CD8-positive, alpha-beta memory T cell (primary cell): ENCODE measurements around the gene ERICH4. TPM values are rescaled to one million over a fixed set of nuclear protein-coding genes. Genes with fewer than 3 reads are reported as not detected.
A peak's percentile ranks its signal among the peaks of the same experiment; 100 is the strongest.
"Not testable (repeated sequence)": the region's sequence is repeated elsewhere in the genome, so short reads cannot be mapped to it uniquely, and the experiment has no call there.

ENCODE experiments used
- CTCF ChIA-PET: fragments of 350-600 bp; sonication (Branson Sonifier 250); formaldehyde crosslinking; loops from one replicate; lab custom pipeline; 2021; ENCODE audit warnings: antibody characterized with exemption; lab: Charles Lee
- POLR2A ChIA-PET: fragments of 350-600 bp; sonication (Branson Sonifier 250); formaldehyde crosslinking; loops from one replicate; lab custom pipeline; 2021; ENCODE audit warnings: antibody characterized with exemption; lab: Charles Lee
- DNase-seq, 5 donors: peaks; one replicate each; pipeline versions ENCODE4 v3.0.0 to v3.0.0-alpha.2; 2020 to 2022; ENCODE audit warnings: mixed read lengths in 1 of 5
- H3K27ac ChIP-seq: one replicate; pipeline ENCODE4 v1.7.0; 2013; ENCODE audit warnings: low read depth, mild to moderate bottlenecking, low read length, moderate library complexity
- H3K27me3 ChIP-seq: 2 replicates; pipeline ENCODE4 v1.7.0; 2013; ENCODE audit warnings: low read length, mild to moderate bottlenecking; ENCODE audit not compliant: insufficient read depth, poor library complexity, severe bottlenecking
- H3K36me3 ChIP-seq: 2 replicates; pipeline ENCODE4 v1.7.0; 2013; ENCODE audit warnings: mild to moderate bottlenecking, low read length, moderate library complexity; ENCODE audit not compliant: insufficient read depth
- H3K4me1 ChIP-seq: 2 replicates; pipeline ENCODE4 v1.7.0; 2013; ENCODE audit warnings: mild to moderate bottlenecking, low read length, moderate library complexity; ENCODE audit not compliant: insufficient read depth
- H3K4me3 ChIP-seq: 2 replicates; pipeline ENCODE4 v1.7.0; 2013; ENCODE audit warnings: mild to moderate bottlenecking, low read length
- H3K9me3 ChIP-seq: 2 replicates; pipeline ENCODE4 v1.7.0; 2013; ENCODE audit warnings: mild to moderate bottlenecking, low read length
- H3K27ac Mint-ChIP-seq, 8 donors: one replicate each; pipeline ENCODE4 v1.8.0; 2020 to 2021; ENCODE audit warnings: mixed read lengths in 8 of 8, mild to moderate bottlenecking in 6 of 8, inconsistent platforms in 3 of 8, moderate library complexity in 3 of 8
- H3K27me3 Mint-ChIP-seq, 2 donors: one replicate each; pipeline ENCODE4 v1.8.0; 2020 to 2021; ENCODE audit warnings: mixed read lengths in 2 of 2, mild to moderate bottlenecking in 1 of 2, moderate library complexity in 1 of 2
- H3K36me3 Mint-ChIP-seq, 3 donors: one replicate each; pipeline ENCODE4 v1.8.0; 2020 to 2021; ENCODE audit warnings: mixed read lengths in 3 of 3, inconsistent platforms in 1 of 3, mild to moderate bottlenecking in 1 of 3
- H3K4me1 Mint-ChIP-seq, 3 donors: one replicate each; pipeline ENCODE4 v1.8.0; 2020 to 2021; ENCODE audit warnings: mixed read lengths in 3 of 3, inconsistent platforms in 1 of 3, mild to moderate bottlenecking in 1 of 3
- H3K4me3 Mint-ChIP-seq, 7 donors: one replicate each; pipeline ENCODE4 v1.8.0; 2020 to 2021; ENCODE audit warnings: mixed read lengths in 7 of 7, mild to moderate bottlenecking in 6 of 7, moderate library complexity in 4 of 7, inconsistent platforms in 2 of 7
- H3K9me3 Mint-ChIP-seq, 5 donors: one replicate each; pipeline ENCODE4 v1.8.0; 2020 to 2022; ENCODE audit warnings: mixed read lengths in 5 of 5, mild to moderate bottlenecking in 3 of 5, moderate library complexity in 2 of 5, inconsistent platforms in 1 of 5
- polyA plus RNA-seq: library from polyadenylated mRNA; unstranded; fragments of 300-500 nt; fragmentation: Illumina TruSeq; gene quantifications from one replicate; pipeline ENCODE4 v1.2.3, GENCODE V29; 2021
- total RNA-seq, 2 experiments: library from RNA; stranded (reverse); gene quantifications; one replicate each; pipeline ENCODE4 v1.2.3, GENCODE V29; 2021

ERICH4 gene
- total and polyA plus RNA-seq, 3 experiments from 2014 or later = not detected

DNA sequence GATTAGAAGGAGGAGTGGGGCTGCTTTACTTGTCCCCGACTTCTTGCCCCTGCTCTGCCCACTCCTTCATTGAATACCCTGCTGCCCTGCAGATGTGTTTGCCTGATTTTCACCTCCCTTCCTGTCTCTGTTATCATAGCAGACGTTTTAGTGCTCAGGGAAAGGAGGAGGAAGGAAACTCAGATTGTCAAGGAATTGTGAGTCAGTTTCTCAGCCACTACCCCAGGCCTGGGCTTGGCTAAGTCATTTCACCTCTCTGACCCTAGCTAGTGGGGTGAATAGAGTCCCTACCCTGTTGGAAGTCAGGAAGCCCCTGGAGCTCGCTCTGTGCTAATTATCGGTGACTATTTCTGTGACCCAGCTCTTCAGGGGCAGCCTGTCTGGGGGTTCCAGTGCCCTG, 41.5 kb upstream of the ERICH4 start:
- Histone ChIP-seq H3K27ac (no peak overlapping the region), H3K9me3 (no peaks in the 10 kb centered on the region), H3K4me1 (peaks cover 14% of the 10 kb centered on the region), H3K27me3 (no peaks in the 10 kb centered on the region), H3K4me3 (no peak overlapping the region), H3K36me3 (peaks cover 6% of the 10 kb centered on the region)
- H3K36me3 Mint-ChIP-seq = peaks cover 0 to 28% (median 0%) of the 10 kb centered on the region in 3 donors
- no peak for DNase-seq
- peak overlapping the region in 3 of 7 donors; percentile 17 to 51 (median 29) for H3K4me3 Mint-ChIP-seq
- ChIA-PET POLR2A (no interaction called here), CTCF (interaction anchor here (1.2 kb wide), 1 partner anchor 36 kb away, joined by 4 read pairs; no protein-coding TSS in a partner anchor)
- peaks cover 35 to 56% (median 41%) of the 10 kb centered on the region in 3 donors for H3K4me1 Mint-ChIP-seq
- no peaks in the 10 kb centered on the region for H3K9me3 Mint-ChIP-seq
- peak overlapping the region in 2 of 8 donors; percentile 63 to 66 for H3K27ac Mint-ChIP-seq
- no peaks in the 10 kb centered on the region for H3K27me3 Mint-ChIP-seq

DNA sequence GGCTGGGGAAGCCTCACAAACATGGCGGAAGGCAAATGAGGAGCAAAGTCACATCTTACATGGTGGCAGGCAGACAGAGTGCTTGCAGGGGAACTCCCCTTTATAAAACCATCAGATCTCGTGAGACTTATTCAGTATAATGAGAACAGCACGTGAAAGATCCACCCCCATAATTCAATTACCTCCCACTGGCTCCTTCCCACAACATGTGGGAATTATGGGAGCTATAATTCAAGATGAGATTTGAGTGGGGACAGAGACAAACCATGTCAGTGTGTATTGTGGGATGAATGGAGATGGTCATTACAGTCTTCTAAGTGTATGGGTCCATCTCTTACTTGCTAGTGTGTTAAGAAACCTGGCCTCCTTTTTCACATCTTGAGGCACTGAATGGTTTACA, 40.9 kb upstream of the ERICH4 start:
- H3K4me1 Mint-ChIP-seq = peaks cover 31 to 54% (median 36%) of the 10 kb centered on the region in 3 donors
- H3K4me3 ChIP-seq = no peak overlapping the region
- H3K27me3 ChIP-seq = no peaks in the 10 kb centered on the region
- peak overlapping the region in 1 of 7 donors; percentile 51 for H3K4me3 Mint-ChIP-seq
- no peak for DNase-seq
- no peaks in the 10 kb centered on the region for H3K9me3 Mint-ChIP-seq
- ChIA-PET POLR2A (no interaction called here), CTCF (interaction anchor here (1.2 kb wide), 1 partner anchor 36 kb away, joined by 4 read pairs; no protein-coding TSS in a partner anchor)
- peaks cover 0 to 30% (median under 1%) of the 10 kb centered on the region in 3 donors for H3K36me3 Mint-ChIP-seq
- peak overlapping the region in 2 of 8 donors; percentile 22 to 63 for H3K27ac Mint-ChIP-seq
- no peaks in the 10 kb centered on the region for H3K27me3 Mint-ChIP-seq
- peaks cover 6% of the 10 kb centered on the region for H3K36me3 ChIP-seq
- H3K9me3 ChIP-seq = no peaks in the 10 kb centered on the region
- peaks cover 13% of the 10 kb centered on the region for H3K4me1 ChIP-seq
- no peak overlapping the region for H3K27ac ChIP-seq

- no peak for DNase-seq
- Histone ChIP-seq H3K9me3 (no peaks in the 10 kb centered on the region), H3K36me3 (peaks cover 6% of the 10 kb centered on the region), H3K4me1 (peaks cover 8% of the 10 kb centered on the region), H3K27me3 (no peaks in the 10 kb centered on the region), H3K4me3 (no peak overlapping the region), H3K27ac (no peak overlapping the region)
- Mint-ChIP-seq H3K27ac (peak overlapping the region in 3 of 8 donors; percentile 68 to 84 (median 71)), H3K9me3 (no peaks in the 10 kb centered on the region), H3K36me3 (peaks cover 0 to 26% (median 1%) of the 10 kb centered on the region in 3 donors), H3K27me3 (no peaks in the 10 kb centered on the region), H3K4me1 (peaks cover 21 to 41% (median 22%) of the 10 kb centered on the region in 3 donors), H3K4me3 (peak overlapping the region in 1 of 7 donors; percentile 52)
- ChIA-PET CTCF (no interaction called here), POLR2A (interaction anchor here (0.5 kb wide), 1 partner anchor 39 kb away, joined by 3 read pairs; no protein-coding TSS in a partner anchor)
Observed at GRCh38 chr19:41403181-41403970, 39.6 kb upstream of the ERICH4 start.

GRCh38 chr19:41405776-41406175, 37.2 kb upstream of the ERICH4 start:
- Mint-ChIP-seq H3K9me3 (no peaks in the 10 kb centered on the region), H3K4me3 (no peak overlapping the region), H3K27me3 (no peaks in the 10 kb centered on the region), H3K27ac (peak overlapping the region in 2 of 8 donors; percentile 41 to 57), H3K4me1 (peaks cover 18 to 43% (median 23%) of the 10 kb centered on the region in 3 donors), H3K36me3 (peaks cover 0 to 38% (median 1%) of the 10 kb centered on the region in 3 donors)
- no peak overlapping the region for H3K27ac ChIP-seq
- CTCF ChIA-PET = no interaction called here
- POLR2A ChIA-PET = interaction anchor here (0.6 to 0.8 kb wide), 2 partner anchors 23 to 57 kb away, joined by 3 read pairs; no protein-coding TSS in a partner anchor
- H3K4me1 ChIP-seq = peaks cover 5% of the 10 kb centered on the region
- peaks cover 6% of the 10 kb centered on the region for H3K36me3 ChIP-seq
- no peak overlapping the region for H3K4me3 ChIP-seq
- H3K9me3 ChIP-seq = no peaks in the 10 kb centered on the region
- DNase-seq = no peak
- no peaks in the 10 kb centered on the region for H3K27me3 ChIP-seq

GRCh38 chr19:41407271-41407670, 35.7 kb upstream of the ERICH4 start:
- Histone ChIP-seq H3K27me3 (no peaks in the 10 kb centered on the region), H3K27ac (no peak overlapping the region), H3K36me3 (no peaks in the 10 kb centered on the region), H3K4me1 (peaks cover 5% of the 10 kb centered on the region), H3K4me3 (no peak overlapping the region), H3K9me3 (no peaks in the 10 kb centered on the region)
- no peak for DNase-seq
- no peak overlapping the region for H3K4me3 Mint-ChIP-seq
- peaks cover 0 to 42% (median 4%) of the 10 kb centered on the region in 3 donors for H3K36me3 Mint-ChIP-seq
- ChIA-PET CTCF (interaction anchor here (2.0 kb wide), 1 partner anchor 33 kb away, joined by 8 read pairs; the partner anchor contains the start of gene DMAC2), POLR2A (no interaction called here)
- H3K4me1 Mint-ChIP-seq = peaks cover 12 to 33% (median 17%) of the 10 kb centered on the region in 3 donors
- H3K9me3 Mint-ChIP-seq = no peaks in the 10 kb centered on the region
- no peaks in the 10 kb centered on the region for H3K27me3 Mint-ChIP-seq
- H3K27ac Mint-ChIP-seq = peak overlapping the region in 1 of 8 donors; percentile 83

GRCh38 chr19:41408256-41408655, 34.7 kb upstream of the ERICH4 start:
- ChIA-PET POLR2A (interaction anchor here (1.2 kb wide), 1 partner anchor 145 kb away, joined by 3 read pairs; no protein-coding TSS in a partner anchor), CTCF (interaction anchor here (2.0 kb wide), 1 partner anchor 32 kb away, joined by 8 read pairs; the partner anchor contains the start of gene DMAC2)
- no peaks in the 10 kb centered on the region for H3K9me3 ChIP-seq
- Mint-ChIP-seq H3K4me1 (peaks cover 12 to 28% (median 13%) of the 10 kb centered on the region in 3 donors), H3K27ac (peak overlapping the region in 1 of 8 donors; percentile 74), H3K4me3 (no peak overlapping the region), H3K27me3 (no peaks in the 10 kb centered on the region), H3K36me3 (peaks cover 0 to 43% (median 5%) of the 10 kb centered on the region in 3 donors), H3K9me3 (no peaks in the 10 kb centered on the region)
- no peak for DNase-seq
- H3K27me3 ChIP-seq = no peaks in the 10 kb centered on the region
- H3K36me3 ChIP-seq = peaks cover 5% of the 10 kb centered on the region
- no peak overlapping the region for H3K4me3 ChIP-seq
- no peak overlapping the region for H3K27ac ChIP-seq
- peaks cover 5% of the 10 kb centered on the region for H3K4me1 ChIP-seq

GRCh38 chr19:41408846-41409245, 34.1 kb upstream of the ERICH4 start:
- Mint-ChIP-seq H3K27ac (peak overlapping the region in 1 of 8 donors; percentile 55), H3K4me1 (peaks cover 13 to 25% (median 14%) of the 10 kb centered on the region in 3 donors), H3K36me3 (peaks cover 0 to 45% (median 6%) of the 10 kb centered on the region in 3 donors)
- H3K9me3 Mint-ChIP-seq, H3K36me3 ChIP-seq, H3K4me3 Mint-ChIP-seq, H3K4me3 ChIP-seq, H3K27me3 Mint-ChIP-seq, H3K9me3 ChIP-seq, H3K27ac ChIP-seq, DNase-seq, H3K27me3 ChIP-seq, H3K4me1 ChIP-seq: not testable (repeated sequence)
- ChIA-PET POLR2A (interaction anchor here (1.2 kb wide), 1 partner anchor 145 kb away, joined by 3 read pairs; no protein-coding TSS in a partner anchor), CTCF (interaction anchor here (2.0 kb wide), 1 partner anchor 31 kb away, joined by 8 read pairs; the partner anchor contains the start of gene DMAC2)
